HCT116 (cell line): Measurements from ENCODE around the gene SLC5A10. TPM values are rescaled to one million over a fixed set of nuclear protein-coding genes. Genes with fewer than 3 reads are reported as not detected.

ENCODE experiments used
- ATAC-seq: fragments of 200-7000 bp; cut with Tn5 transposase; 2 replicates; pipeline ENCODE4 v1.9.1; 2020; ENCODE audit warnings: mild to moderate bottlenecking, moderate library complexity
- BruUV-seq: library from RNA; stranded (reverse); fragments of 400-500 nt; replicated peaks from 2 replicates; lab custom pipeline; 2021; lab: Mats Ljungman, UMichigan
- CTCF ChIA-PET: fragments of 300-600 bp; sonication (Branson Sonifier 250); formaldehyde crosslinking; loops from one replicate; lab custom pipeline; 2021; ENCODE audit warnings: antibody characterized with exemption; lab: Charles Lee
- POLR2A ChIA-PET: fragments of 300-600, 350-600 bp; sonication (Branson Sonifier 250); formaldehyde crosslinking; loops from one replicate; lab custom pipeline; 2021; ENCODE audit warnings: antibody characterized with exemption; lab: Charles Lee
- RAD21 ChIA-PET, 2 experiments: fragments of 300-600 bp; sonication (Branson Sonifier 250); formaldehyde crosslinking; loops; one replicate each; lab custom pipeline; 2023; ENCODE audit warnings: low total read pairs in 2 of 2; ENCODE audit not compliant: uncharacterized antibody in 2 of 2, unreplicated experiment in 2 of 2, low non-redundant PET in 1 of 2; lab: Charles Lee
- DNase-seq: peaks from one replicate; pipeline ENCODE4 v3.0.0-alpha.2; 2010; ENCODE audit warnings: low read depth, low spot score
- H2AFZ ChIP-seq: fragments of 200-600 bp; shearing (Covaris generic), sonication (generic); 2 replicates; pipeline ENCODE4 v1.6.1; 2017; ENCODE audit warnings: low read depth, mixed run types, mixed read lengths, antibody characterized with exemption, low read length; ENCODE audit not compliant: poor library complexity, severe bottlenecking
- H3K27ac ChIP-seq: 2 replicates; pipeline ENCODE4 v1.5.1; 2012; ENCODE audit warnings: low read depth, low read length
- H3K27me3 ChIP-seq: fragments of 200-600 bp; sonication (generic); 2 replicates; pipeline ENCODE4 v1.6.1; 2016; ENCODE audit warnings: mixed run types, low read length, mixed read lengths; ENCODE audit not compliant: insufficient read depth
- H3K36me3 ChIP-seq, 2 experiments: fragments of 200-500 bp in 1 of 2; fragments of 200-600 bp in 1 of 2; sonication (Bioruptor generic) in 1 of 2; sonication (generic) in 1 of 2; 2 replicates each; pipeline versions ENCODE4 v1.5.1 to v1.6.1; 2014 to 2016; ENCODE audit warnings: low read length in 2 of 2, inconsistent platforms in 1 of 2, mixed read lengths in 1 of 2, mixed run types in 1 of 2; ENCODE audit not compliant: insufficient read depth in 2 of 2, control insufficient read depth in 1 of 2
- H3K4me1 ChIP-seq, 2 experiments: fragments of 200-600 bp in 1 of 2; sonication (generic) in 1 of 2; 2 replicates each; pipeline versions ENCODE4 v1.5.1 to v1.6.1; 2012 to 2017; ENCODE audit warnings: low read length in 2 of 2, inconsistent platforms in 1 of 2, mild to moderate bottlenecking in 1 of 2, mixed read lengths in 1 of 2, mixed run types in 1 of 2, moderate library complexity in 1 of 2; ENCODE audit not compliant: insufficient read depth in 2 of 2, control insufficient read depth in 1 of 2
- H3K4me2 ChIP-seq: fragments of 200-600 bp; sonication (generic); 2 replicates; pipeline ENCODE4 v1.6.1; 2017; ENCODE audit warnings: mixed run types, low read length, mixed read lengths
- H3K4me3 ChIP-seq, 2 experiments: fragments of 200-600 bp in 1 of 2; sonication (generic) in 1 of 2; replicated peaks in 1 of 2; 2 replicates each; pipeline ENCODE4 v1.5.1; 2011 to 2016; ENCODE audit warnings: low read length in 2 of 2, control low read depth in 1 of 2, low read depth in 1 of 2, mild to moderate bottlenecking in 1 of 2, mixed read lengths in 1 of 2, mixed run types in 1 of 2
- H3K79me2 ChIP-seq: fragments of 200-600 bp; sonication (generic); 2 replicates; pipeline ENCODE4 v1.6.1; 2017; ENCODE audit warnings: mild to moderate bottlenecking, mixed run types, low read length, moderate library complexity, mixed read lengths; ENCODE audit not compliant: insufficient read depth
- H3K9ac ChIP-seq: fragments of 200-600 bp; sonication (generic); 2 replicates; pipeline ENCODE4 v1.6.1; 2016; ENCODE audit warnings: low read length, mixed read lengths
- H3K9me2 ChIP-seq: fragments of 200-600 bp; sonication (generic), shearing (Covaris generic); 2 replicates; pipeline ENCODE4 v1.6.1; 2017; ENCODE audit warnings: mixed run types, mild to moderate bottlenecking, moderate library complexity; ENCODE audit not compliant: insufficient read depth
- H3K9me3 ChIP-seq, 2 experiments: fragments of 200-500 bp in 1 of 2; fragments of 200-600 bp in 1 of 2; sonication (Bioruptor generic) in 1 of 2; sonication (generic) in 1 of 2; 2 replicates each; pipeline ENCODE4 v1.6.1; 2014 to 2017; ENCODE audit warnings: low read length in 2 of 2, mixed read lengths in 2 of 2, inconsistent platforms in 1 of 2, low read depth in 1 of 2, mild to moderate bottlenecking in 1 of 2, mixed run types in 1 of 2, moderate library complexity in 1 of 2; ENCODE audit not compliant: control insufficient read depth in 1 of 2, insufficient read depth in 1 of 2
- H4K20me1 ChIP-seq: fragments of 200-600 bp; sonication (generic), shearing (Covaris generic); 2 replicates; pipeline ENCODE4 v1.6.1; 2017; ENCODE audit warnings: mixed run types, mild to moderate bottlenecking, moderate library complexity; ENCODE audit not compliant: insufficient read depth
- EGR1 ChIP-seq: IDR thresholded peaks from 2 replicates; pipeline ENCODE4 v1.6.1; 2012; ENCODE audit warnings: low read depth
- ELF1 ChIP-seq: IDR thresholded peaks from 2 replicates; pipeline ENCODE4 v1.6.1; 2012; ENCODE audit warnings: low read depth, borderline replicate concordance
- EZH2 ChIP-seq: fragments of 200-600 bp; sonication (generic); IDR thresholded peaks from 2 replicates; pipeline ENCODE4 v1.6.1; 2017; ENCODE audit warnings: antibody characterized with exemption, mixed run types
- EZH2phosphoT487 ChIP-seq: fragments of 200-600 bp; IDR thresholded peaks from 2 replicates; pipeline ENCODE4 v1.6.1; 2018; ENCODE audit warnings: antibody characterized with exemption, borderline replicate concordance
- FOSL1 ChIP-seq: IDR thresholded peaks from 2 replicates; pipeline ENCODE4 v1.6.1; 2012; ENCODE audit warnings: low read depth
- JUND ChIP-seq: IDR thresholded peaks from 2 replicates; pipeline ENCODE4 v1.6.1; 2012
- SIN3A ChIP-seq: IDR thresholded peaks from 2 replicates; pipeline ENCODE4 v1.6.1; 2012; ENCODE audit warnings: low read depth
- SRF ChIP-seq: IDR thresholded peaks from 2 replicates; pipeline ENCODE4 v1.6.1; 2012; ENCODE audit warnings: low read depth
- TCF7L2 ChIP-seq: IDR thresholded peaks from 2 replicates; pipeline ENCODE4 v1.7.0; 2011; ENCODE audit warnings: borderline replicate concordance, inconsistent platforms; ENCODE audit not compliant: insufficient read depth, insufficient read length; ENCODE audit errors: extremely low read depth
- ZNF274 ChIP-seq: fragments of 200-500 bp; sonication (Bioruptor generic); IDR thresholded peaks from 2 replicates; pipeline ENCODE4 v1.6.1; 2014; ENCODE audit warnings: mild to moderate bottlenecking, low read depth, low read length, inconsistent platforms
- intact Hi-C: fragments of 100-400 bp; cut with micrococcal nuclease; formaldehyde crosslinking; loops from 2 replicates; pipeline ENCODE4 v1.10.0; 2022
- total RNA-seq: library from RNA; stranded (reverse); gene quantifications from one replicate; pipeline ENCODE4 v1.2.1, GENCODE V29; 2021; ENCODE audit not compliant: unreplicated experiment
- TF ChIP-seq, protein P1 (sequence below): IDR thresholded peaks from 2 replicates; pipeline ENCODE4 v1.6.1; 2011; ENCODE audit warnings: mild to moderate bottlenecking, low read length, moderate library complexity; ENCODE audit not compliant: insufficient replicate concordance; ENCODE audit errors: extremely low read depth

The SLC5A10 gene
- total RNA-seq, 1 experiment from 2014 or later, result not detected

DNA sequence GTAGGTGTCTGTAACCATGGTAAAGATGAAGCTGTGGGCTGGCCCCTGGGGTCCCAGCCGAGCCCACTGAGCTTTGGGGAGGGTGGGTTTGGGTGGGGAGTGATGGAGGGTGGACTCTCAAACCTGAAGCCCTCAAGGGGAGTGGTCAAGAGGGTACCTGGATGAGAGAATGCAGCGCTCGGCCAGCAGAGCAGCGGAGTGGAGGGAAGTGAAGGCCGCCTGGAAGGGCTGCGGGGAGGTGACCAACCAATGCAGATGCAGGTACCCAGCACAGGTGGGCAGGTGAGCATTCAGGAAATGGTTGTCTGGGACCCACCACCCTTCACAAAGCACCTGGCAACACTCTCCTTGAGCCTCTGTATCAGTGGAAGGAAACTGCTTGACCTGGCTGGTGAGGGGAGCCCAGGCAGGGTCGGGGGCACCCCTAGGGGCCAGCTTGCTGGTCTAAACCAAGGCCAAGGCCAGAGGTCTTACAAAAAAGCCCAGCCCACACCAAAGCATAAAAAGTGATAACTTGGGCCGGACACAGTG is 3.4 kb upstream of the SLC5A10 start:
- DNase-seq (no peak), ATAC-seq (no peak)
- no peaks in the 10 kb centered on the region for H4K20me1 ChIP-seq
- no peaks in the 10 kb centered on the region for H3K4me1 ChIP-seq
- ChIA-PET RAD21 (no interaction called here), CTCF (no interaction called here), POLR2A (no interaction called here)
- H3K27ac ChIP-seq, result no peak overlapping the region
- H3K9me3 ChIP-seq, result no peaks in the 10 kb centered on the region
- BruUV-seq, result no TSS peak
- no peaks in the 10 kb centered on the region for H3K36me3 ChIP-seq
- no peaks in the 10 kb centered on the region for H3K79me2 ChIP-seq
- no peak overlapping the region for H2AFZ ChIP-seq
- no peaks in the 10 kb centered on the region for H3K27me3 ChIP-seq
- no peak overlapping the region for H3K4me2 ChIP-seq
- H3K4me3 ChIP-seq, result no peak overlapping the region
- intact Hi-C loops, result no loop called here
- TF ChIP-seq SIN3A, result no peak
- no peak for TF ChIP-seq EZH2phosphoT487
- TF ChIP-seq, protein P1, sequence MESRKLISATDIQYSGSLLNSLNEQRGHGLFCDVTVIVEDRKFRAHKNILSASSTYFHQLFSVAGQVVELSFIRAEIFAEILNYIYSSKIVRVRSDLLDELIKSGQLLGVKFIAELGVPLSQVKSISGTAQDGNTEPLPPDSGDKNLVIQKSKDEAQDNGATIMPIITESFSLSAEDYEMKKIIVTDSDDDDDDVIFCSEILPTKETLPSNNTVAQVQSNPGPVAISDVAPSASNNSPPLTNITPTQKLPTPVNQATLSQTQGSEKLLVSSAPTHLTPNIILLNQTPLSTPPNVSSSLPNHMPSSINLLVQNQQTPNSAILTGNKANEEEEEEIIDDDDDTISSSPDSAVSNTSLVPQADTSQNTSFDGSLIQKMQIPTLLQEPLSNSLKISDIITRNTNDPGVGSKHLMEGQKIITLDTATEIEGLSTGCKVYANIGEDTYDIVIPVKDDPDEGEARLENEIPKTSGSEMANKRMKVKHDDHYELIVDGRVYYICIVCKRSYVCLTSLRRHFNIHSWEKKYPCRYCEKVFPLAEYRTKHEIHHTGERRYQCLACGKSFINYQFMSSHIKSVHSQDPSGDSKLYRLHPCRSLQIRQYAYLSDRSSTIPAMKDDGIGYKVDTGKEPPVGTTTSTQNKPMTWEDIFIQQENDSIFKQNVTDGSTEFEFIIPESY, result no peak
- TF ChIP-seq JUND, result no peak
- no peak for TF ChIP-seq FOSL1
- TF ChIP-seq SRF, result no peak
- TF ChIP-seq EGR1, result no peak
- TF ChIP-seq ELF1, result no peak
- no peak for TF ChIP-seq EZH2
- no peak for TF ChIP-seq ZNF274
- TF ChIP-seq TCF7L2, result no peak
- H3K9ac ChIP-seq, result no peak overlapping the region
- no peaks in the 10 kb centered on the region for H3K9me2 ChIP-seq
